K562 (cell line): Measurements from ENCODE around the gene PELI3. TPM values are rescaled to one million over a fixed set of nuclear protein-coding genes. Genes with fewer than 3 reads are reported as not detected.

ENCODE experiments used
- ARID2 ChIP-seq: fragments of 450-650 bp; IDR thresholded peaks from 2 replicates; pipeline ENCODE4 v1.6.1; 2017; ENCODE audit warnings: antibody characterized with exemption, mild to moderate bottlenecking
- ASH1L ChIP-seq: fragments of 450-650 bp; IDR thresholded peaks from 2 replicates; pipeline ENCODE4 v1.6.1; 2018; ENCODE audit warnings: borderline replicate concordance, mild to moderate bottlenecking, low read depth; ENCODE audit not compliant: partially characterized antibody
- BDP1 ChIP-seq: IDR thresholded peaks from 3 replicates; pipeline ENCODE4 v1.6.1; 2011; ENCODE audit not compliant: insufficient read length, insufficient read depth
- CBX8 ChIP-seq: fragments of 200-600 bp; sonication (generic); IDR thresholded peaks from 2 replicates; pipeline ENCODE4 v1.6.1; 2012; ENCODE audit warnings: borderline replicate concordance, mixed run types, low read depth, mild to moderate bottlenecking, moderate library complexity, mixed read lengths, low read length, control low read depth, inconsistent platforms; ENCODE audit not compliant: poor library complexity, severe bottlenecking; ENCODE audit errors: extremely low read depth
- CC2D1A ChIP-seq: fragments of 450-650 bp; IDR thresholded peaks from 2 replicates; pipeline ENCODE4 v1.6.1; 2017; ENCODE audit warnings: mild to moderate bottlenecking
- ETS2 ChIP-seq: IDR thresholded peaks from 2 replicates; pipeline ENCODE4 v1.6.1; 2016; ENCODE audit warnings: borderline replicate concordance, missing genetic modification characterization, mild to moderate bottlenecking, moderate library complexity, missing compliant biosample characterization; ENCODE audit not compliant: poor library complexity, severe bottlenecking
- FOXJ3 ChIP-seq: sonication (generic); formaldehyde crosslinking; IDR thresholded peaks from 2 replicates; pipeline ENCODE4 v1.4.0; 2020; ENCODE audit warnings: mild to moderate bottlenecking, missing genetic modification reagents
- FOXM1 ChIP-seq, 2 experiments: fragments of 450-650 bp in 1 of 2; sonication (generic) in 1 of 2; formaldehyde crosslinking in 1 of 2; IDR thresholded peaks; 2 replicates each; pipeline versions ENCODE4 v1.6.1 to v1.9.0; 2017 to 2022; ENCODE audit warnings: low read depth in 2 of 2, mild to moderate bottlenecking in 2 of 2, missing genetic modification reagents in 1 of 2, moderate library complexity in 1 of 2
- ILF3 ChIP-seq: fragments of 450-650 bp; IDR thresholded peaks from 2 replicates; pipeline ENCODE4 v1.6.1; 2018; ENCODE audit warnings: antibody characterized with exemption, mild to moderate bottlenecking, moderate library complexity, borderline replicate concordance
- ILK ChIP-seq: fragments of 450-650 bp; IDR thresholded peaks from 2 replicates; pipeline ENCODE4 v1.6.1; 2016; ENCODE audit warnings: missing genetic modification characterization, low read depth, mild to moderate bottlenecking, missing compliant biosample characterization, moderate library complexity, borderline replicate concordance
- KLF1 ChIP-seq: fragments of 450-650 bp; IDR thresholded peaks from 2 replicates; pipeline ENCODE4 v1.6.1; 2016; ENCODE audit warnings: missing genetic modification characterization, missing compliant biosample characterization
- KLF13 ChIP-seq: fragments of 450-650 bp; IDR thresholded peaks from 2 replicates; pipeline ENCODE4 v1.6.1; 2016; ENCODE audit warnings: missing genetic modification characterization, low read depth, mild to moderate bottlenecking, missing compliant biosample characterization, moderate library complexity, borderline replicate concordance
- NFIC ChIP-seq: fragments of 450-650 bp; IDR thresholded peaks from 2 replicates; pipeline ENCODE4 v1.6.1; 2017; ENCODE audit warnings: mild to moderate bottlenecking, inconsistent platforms
- RBM25 ChIP-seq: fragments of 200-400 bp; formaldehyde crosslinking; IDR thresholded peaks from 2 replicates; pipeline ENCODE4 v1.6.1; 2018; ENCODE audit warnings: low read length, low read depth, moderate library complexity; ENCODE audit not compliant: severe bottlenecking
- SMC3 ChIP-seq: conservative IDR thresholded peaks from 2 replicates; pipeline ENCODE4 v1.6.1; 2011; ENCODE audit warnings: low read depth, low read length, improper control_type of control experiment; ENCODE audit not compliant: insufficient read depth
- TBP ChIP-seq: optimal IDR thresholded peaks from 2 replicates; pipeline ENCODE3; 2011; ENCODE audit warnings: low read depth, low read length, improper control_type of control experiment
- XRCC3 ChIP-seq: fragments of 450-650 bp; IDR thresholded peaks from 2 replicates; pipeline ENCODE4 v1.6.1; 2017; ENCODE audit warnings: mild to moderate bottlenecking, moderate library complexity
- YBX1 ChIP-seq: fragments of 450-650 bp; IDR thresholded peaks from 2 replicates; pipeline ENCODE4 v1.7.1; 2016; ENCODE audit warnings: mild to moderate bottlenecking
- ZNF133 ChIP-seq: fragments of 250-450 bp; sonication (Bioruptor Pico); IDR thresholded peaks from 2 replicates; pipeline ENCODE4 v1.4.0; 2020; ENCODE audit warnings: mild to moderate bottlenecking
- ZNF584 ChIP-seq: fragments of 200-800 bp; sonication (Bioruptor generic); IDR thresholded peaks from 2 replicates; pipeline ENCODE4 v1.6.1; 2016; ENCODE audit warnings: low read depth, mild to moderate bottlenecking, missing genetic modification characterization, missing compliant biosample characterization
- ZNF764 ChIP-seq: fragments of 250-450 bp; sonication (Bioruptor Pico); IDR thresholded peaks from 2 replicates; pipeline ENCODE4 v1.4.0; 2020; ENCODE audit warnings: low read depth, mild to moderate bottlenecking, moderate library complexity
- polyA plus RNA-seq, 8 experiments: library from polyadenylated mRNA; depleted of rRNA in 4 of 8; stranded (reverse) in 5 of 8; unstranded in 3 of 8; fragments of >200 nt; fragmentation: Nextera tagmentation in 2 of 8; fragmentation: Illumina TruSeq in 1 of 8; extraction: Ambion mirVana in 2 of 8; extraction: Trizol in 1 of 8; gene quantifications; 2 replicates each; pipeline versions ENCODE4 v1.2.1 to v1.2.3, GENCODE V29; 2011 to 2014; ENCODE audit warnings: inconsistent platforms in 1 of 8, missing spikeins in 1 of 8
- total RNA-seq, 7 experiments: library from RNA; depleted of rRNA in 6 of 7; stranded (reverse); fragments of >200 nt in 6 of 7; fragmentation: Illumina TruSeq in 2 of 7; extraction: Trizol in 2 of 7; gene quantifications; 2 replicates each; pipeline versions ENCODE4 v1.2.1 to v1.2.3, GENCODE V29; 2011 to 2021; ENCODE audit warnings: low replicate concordance in 1 of 7
- TF ChIP-seq, protein P1 (sequence below): fragments of 250-450 bp; sonication (Bioruptor Pico); IDR thresholded peaks from 2 replicates; pipeline ENCODE4 v1.9.0; 2021; ENCODE audit warnings: mild to moderate bottlenecking, inconsistent platforms
- TF ChIP-seq, protein P2 (sequence below): fragments of 450-650 bp; conservative IDR thresholded peaks from 2 replicates; pipeline ENCODE4 v1.6.1; 2016; ENCODE audit warnings: missing genetic modification characterization, low read depth, mild to moderate bottlenecking, control low read depth, missing compliant biosample characterization

PELI3 gene
- total and polyA plus RNA-seq, 9 of the 15 experiments (the other 6 are each of a cell fraction or from before 2014, with no cell fraction given): 0.17 to 4.2 (median 1.9) TPM

DNA sequence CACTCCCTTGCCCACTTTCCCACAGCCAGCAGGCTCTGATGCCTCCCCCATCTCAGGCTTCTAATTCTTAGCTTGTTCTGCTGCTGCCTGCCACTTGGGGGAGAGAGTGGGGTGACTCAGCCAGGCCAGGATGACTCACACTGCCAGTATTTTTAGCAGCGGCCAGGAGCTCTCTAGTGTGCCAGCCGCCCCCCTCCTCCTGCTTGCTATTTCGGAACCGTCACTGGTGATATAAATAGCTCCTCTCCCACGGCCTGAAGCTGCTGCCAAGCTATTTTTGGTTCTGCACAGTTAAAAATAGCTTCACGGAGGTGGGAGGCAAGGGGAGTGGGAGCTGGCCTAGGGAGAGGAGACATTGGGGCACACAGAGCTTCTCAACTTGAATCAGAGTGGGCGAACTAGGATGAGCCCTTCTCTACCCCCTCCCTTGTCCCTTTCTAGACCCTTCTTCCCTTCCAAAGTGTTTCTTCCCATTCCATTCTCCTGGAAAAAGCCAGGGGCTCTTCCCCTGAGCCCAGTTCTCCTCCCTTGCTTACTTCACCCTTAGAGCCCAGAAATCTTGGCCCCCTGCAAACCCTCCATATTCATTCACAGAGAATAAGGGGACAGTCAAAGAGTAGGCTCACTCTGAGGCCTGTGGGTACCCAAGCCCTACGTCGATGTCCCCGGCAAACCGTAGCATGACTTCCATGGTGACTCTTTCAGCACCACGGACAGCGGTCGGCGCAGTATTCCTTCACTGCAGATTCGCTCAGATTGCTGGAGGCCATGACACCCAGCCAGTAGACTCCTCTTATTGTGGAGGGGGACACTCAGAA lies 48.3 kb upstream of the PELI3 start (continued):
- TF ChIP-seq, protein P1, sequence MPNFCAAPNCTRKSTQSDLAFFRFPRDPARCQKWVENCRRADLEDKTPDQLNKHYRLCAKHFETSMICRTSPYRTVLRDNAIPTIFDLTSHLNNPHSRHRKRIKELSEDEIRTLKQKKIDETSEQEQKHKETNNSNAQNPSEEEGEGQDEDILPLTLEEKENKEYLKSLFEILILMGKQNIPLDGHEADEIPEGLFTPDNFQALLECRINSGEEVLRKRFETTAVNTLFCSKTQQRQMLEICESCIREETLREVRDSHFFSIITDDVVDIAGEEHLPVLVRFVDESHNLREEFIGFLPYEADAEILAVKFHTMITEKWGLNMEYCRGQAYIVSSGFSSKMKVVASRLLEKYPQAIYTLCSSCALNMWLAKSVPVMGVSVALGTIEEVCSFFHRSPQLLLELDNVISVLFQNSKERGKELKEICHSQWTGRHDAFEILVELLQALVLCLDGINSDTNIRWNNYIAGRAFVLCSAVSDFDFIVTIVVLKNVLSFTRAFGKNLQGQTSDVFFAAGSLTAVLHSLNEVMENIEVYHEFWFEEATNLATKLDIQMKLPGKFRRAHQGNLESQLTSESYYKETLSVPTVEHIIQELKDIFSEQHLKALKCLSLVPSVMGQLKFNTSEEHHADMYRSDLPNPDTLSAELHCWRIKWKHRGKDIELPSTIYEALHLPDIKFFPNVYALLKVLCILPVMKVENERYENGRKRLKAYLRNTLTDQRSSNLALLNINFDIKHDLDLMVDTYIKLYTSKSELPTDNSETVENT: no peak
- TF ChIP-seq BDP1 (no peak), CC2D1A (no peak), SMC3 (peak; percentile 35; the same call in 1 of the 2 replicates), KLF1 (tag) (no peak), NFIC (no peak), ETS2 (tag) (no peak), ASH1L (no peak), ZNF584 (CRISPR knock-in tag) (peak; percentile 76; the same call in 1 of the 2 replicates), ARID2 (no peak), FOXJ3 (CRISPR knock-in tag) (no peak), ILF3 (no peak), ILK (tag) (no peak), XRCC3 (no peak), KLF13 (tag) (no peak), RBM25 (no peak), TBP (no peak), CBX8 (no peak), ZNF764 (CRISPR knock-in tag) (no peak), FOXM1 (IDR thresholded peaks at IDR 0.05; ENCODE audit: low read depth) (no peak), FOXM1 (CRISPR knock-in tag; IDR thresholded peaks at IDR 0.05; ENCODE audit: low read depth) (no peak), YBX1 (no peak), ZNF133 (no peak)
- TF ChIP-seq, protein P2, sequence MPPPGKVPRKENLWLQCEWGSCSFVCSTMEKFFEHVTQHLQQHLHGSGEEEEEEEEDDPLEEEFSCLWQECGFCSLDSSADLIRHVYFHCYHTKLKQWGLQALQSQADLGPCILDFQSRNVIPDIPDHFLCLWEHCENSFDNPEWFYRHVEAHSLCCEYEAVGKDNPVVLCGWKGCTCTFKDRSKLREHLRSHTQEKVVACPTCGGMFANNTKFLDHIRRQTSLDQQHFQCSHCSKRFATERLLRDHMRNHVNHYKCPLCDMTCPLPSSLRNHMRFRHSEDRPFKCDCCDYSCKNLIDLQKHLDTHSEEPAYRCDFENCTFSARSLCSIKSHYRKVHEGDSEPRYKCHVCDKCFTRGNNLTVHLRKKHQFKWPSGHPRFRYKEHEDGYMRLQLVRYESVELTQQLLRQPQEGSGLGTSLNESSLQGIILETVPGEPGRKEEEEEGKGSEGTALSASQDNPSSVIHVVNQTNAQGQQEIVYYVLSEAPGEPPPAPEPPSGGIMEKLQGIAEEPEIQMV: no peak
